GM12891 (cell line): ENCODE results near the gene ZBTB16.

Source experiments
- POLR2A ChIP-seq: IDR thresholded peaks from 2 replicates; pipeline ENCODE4 v1.6.1; 2011; ENCODE audit warnings: low read depth, low read length, control low read depth
- SPI1 ChIP-seq: IDR thresholded peaks from 2 replicates; pipeline ENCODE4 v1.6.1; 2011; ENCODE audit warnings: low read depth, low read length, control low read depth

DNA sequence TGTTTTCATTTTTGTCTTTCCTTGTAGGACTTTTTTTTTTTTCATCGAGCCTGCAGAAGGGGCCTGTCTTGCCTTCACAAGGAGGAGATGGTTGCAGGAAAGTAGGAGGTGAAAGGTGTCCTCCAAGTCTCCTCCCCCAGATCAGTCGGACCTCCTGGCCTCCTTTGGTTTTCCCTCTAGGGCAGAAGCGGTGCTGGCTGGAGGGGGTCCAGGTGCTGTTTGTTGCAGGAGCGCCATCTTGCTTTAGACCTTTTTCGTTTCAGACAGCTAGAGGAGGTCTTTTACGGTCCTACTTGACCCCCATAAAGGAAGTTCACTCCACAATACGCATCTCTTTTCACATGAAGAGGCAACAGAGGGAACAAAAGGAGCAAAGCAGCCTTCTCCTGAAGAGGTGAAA, 66.0 kb downstream of the ZBTB16 start:
- TF ChIP-seq POLR2A (no peak), SPI1 (no peak)
